GM18520 (cell line): ENCODE data around the gene GDF7.

Experiments
- ATAC-seq: cut with Tn5 transposase; IDR thresholded peaks from one replicate; pipeline ENCODE4 v1.9.1; 2021; ENCODE audit not compliant: unreplicated experiment

GDF7 gene

GRCh38 chr2:20666304-20667150, at the start of gene GDF7:
GDF7 (plus strand) TSS chr2:20667144; CDS start chr2:20667240, 96 bp downstream.
- ATAC-seq = no peak

GRCh38 chr2:20617892-20618467, 49.0 kb upstream of the GDF7 start:
- ATAC-seq = no peak

DNA sequence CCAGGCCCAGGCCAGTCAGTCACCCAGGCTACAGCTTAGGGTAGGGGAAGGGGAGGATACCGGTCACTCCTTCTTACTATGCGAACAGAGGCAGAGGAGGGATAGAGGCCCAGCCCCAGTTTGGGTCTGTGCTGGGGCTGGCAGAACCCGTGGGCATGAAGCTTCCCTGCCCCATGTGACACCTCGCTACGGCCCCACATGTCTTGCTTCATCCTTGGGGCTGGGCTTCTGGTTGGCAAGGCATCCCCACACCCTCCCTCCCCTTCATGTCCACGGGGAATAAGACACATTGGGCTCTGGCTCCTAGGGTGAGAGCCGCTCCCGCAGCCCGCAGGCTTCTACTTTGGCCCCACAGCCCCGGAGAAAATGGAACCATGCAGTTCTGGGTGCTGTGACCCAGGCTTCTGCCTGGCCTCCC, 48.5 kb upstream of the GDF7 start:
- ATAC-seq = no peak

DNA sequence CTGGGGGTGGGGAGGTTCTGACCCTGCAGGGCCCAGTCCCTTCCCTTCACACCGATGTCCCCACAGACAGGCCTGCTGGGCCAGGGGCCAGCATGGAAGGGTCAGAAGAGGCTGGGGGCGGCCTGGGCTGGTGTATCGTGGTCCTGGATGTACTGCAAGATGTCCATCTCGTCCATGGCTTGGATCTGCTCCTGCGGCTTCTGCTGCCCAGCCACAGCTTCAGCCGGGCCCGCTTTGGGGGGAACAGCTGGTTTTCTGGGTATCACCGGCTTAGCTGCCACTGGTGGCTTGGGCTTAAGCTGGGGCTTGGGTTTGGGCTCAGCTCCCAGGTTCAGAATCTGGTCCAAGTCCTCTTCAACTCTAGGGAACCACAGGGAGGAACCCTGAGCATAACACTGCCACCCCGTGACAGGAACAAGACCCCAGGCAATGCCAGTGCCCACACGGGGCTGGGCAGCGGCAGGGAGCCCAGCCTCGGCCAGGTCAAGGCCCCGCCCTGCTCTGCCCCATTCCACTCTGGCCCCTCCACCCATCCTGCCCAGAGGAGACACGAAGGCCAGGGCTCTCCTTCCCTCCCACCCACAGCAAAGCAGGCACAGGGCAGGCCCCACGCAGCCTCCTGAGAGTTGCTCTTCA, 47.9 kb upstream of the GDF7 start:
- ATAC-seq = no peak

GRCh38 chr2:20619624-20620024, 47.3 kb upstream of the GDF7 start:
- ATAC-seq = no peak

GRCh38 chr2:20620271-20620681, 46.7 kb upstream of the GDF7 start:
- no peak for ATAC-seq

GRCh38 chr2:20620696-20621365, 46.1 kb upstream of the GDF7 start:
- no peak for ATAC-seq

GRCh38 chr2:20621366-20622295, 45.3 kb upstream of the GDF7 start:
- no peak for ATAC-seq

DNA sequence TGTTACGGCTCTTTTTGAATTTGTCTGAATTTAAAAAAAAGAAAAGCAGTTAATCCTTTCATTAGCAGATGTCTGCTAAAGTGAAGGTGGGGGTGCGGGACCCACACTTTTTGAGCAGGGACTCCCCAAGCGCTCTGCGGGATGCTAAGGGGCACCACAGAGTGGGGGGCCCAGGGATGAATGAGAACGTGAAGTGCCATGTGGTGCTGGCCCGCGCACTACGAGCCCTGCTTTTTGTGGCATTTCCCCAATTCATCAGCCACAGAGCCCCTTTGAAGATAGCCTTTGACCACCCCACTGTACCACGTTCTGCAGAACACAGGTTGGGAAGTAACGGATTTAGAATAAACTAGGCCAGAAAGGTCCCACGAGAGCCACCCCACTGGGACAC, 44.7 kb upstream of the GDF7 start:
- ATAC-seq = no peak

- ATAC-seq = no peak
These were observed 44.2 kb upstream of the GDF7 start for GRCh38 chr2:20622731-20623130.

- ATAC-seq = no peak
These were observed 43.7 kb upstream of the GDF7 start for GRCh38 chr2:20623241-20623640.

GRCh38 chr2:20623741-20624155, 43.2 kb upstream of the GDF7 start:
- no peak for ATAC-seq

- ATAC-seq = no peak
These were observed 42.6 kb upstream of the GDF7 start for GRCh38 chr2:20624156-20624883.

DNA sequence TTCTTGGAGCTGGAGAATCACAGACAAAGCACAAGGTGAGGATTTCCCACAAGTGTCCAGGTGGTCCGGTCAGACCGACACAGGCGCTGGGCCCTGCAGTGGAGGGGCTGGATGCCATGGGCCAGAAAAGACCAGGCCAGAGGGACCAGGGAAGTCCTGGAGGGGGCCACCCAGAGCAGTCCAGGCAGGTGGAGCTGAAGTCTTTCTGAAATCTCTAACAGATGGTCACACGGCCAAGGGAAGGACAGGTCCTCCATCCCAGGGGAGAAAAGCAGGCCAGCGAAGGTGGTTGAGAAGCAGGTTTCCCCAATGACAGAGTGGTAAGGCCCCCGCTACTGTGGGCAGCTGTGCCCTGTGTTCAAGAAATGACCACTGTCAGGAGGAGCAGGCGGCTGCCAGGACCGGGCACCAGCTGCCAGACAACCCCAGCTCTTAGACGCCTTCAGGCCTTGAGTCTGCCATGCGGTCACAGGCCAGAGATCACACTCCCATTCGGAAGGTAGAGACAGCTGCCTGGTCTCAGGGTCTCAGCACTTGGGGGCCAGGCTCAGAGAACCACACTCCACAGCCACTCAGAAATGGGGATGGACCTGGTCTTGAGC, 42.0 kb upstream of the GDF7 start:
- no peak for ATAC-seq

DNA sequence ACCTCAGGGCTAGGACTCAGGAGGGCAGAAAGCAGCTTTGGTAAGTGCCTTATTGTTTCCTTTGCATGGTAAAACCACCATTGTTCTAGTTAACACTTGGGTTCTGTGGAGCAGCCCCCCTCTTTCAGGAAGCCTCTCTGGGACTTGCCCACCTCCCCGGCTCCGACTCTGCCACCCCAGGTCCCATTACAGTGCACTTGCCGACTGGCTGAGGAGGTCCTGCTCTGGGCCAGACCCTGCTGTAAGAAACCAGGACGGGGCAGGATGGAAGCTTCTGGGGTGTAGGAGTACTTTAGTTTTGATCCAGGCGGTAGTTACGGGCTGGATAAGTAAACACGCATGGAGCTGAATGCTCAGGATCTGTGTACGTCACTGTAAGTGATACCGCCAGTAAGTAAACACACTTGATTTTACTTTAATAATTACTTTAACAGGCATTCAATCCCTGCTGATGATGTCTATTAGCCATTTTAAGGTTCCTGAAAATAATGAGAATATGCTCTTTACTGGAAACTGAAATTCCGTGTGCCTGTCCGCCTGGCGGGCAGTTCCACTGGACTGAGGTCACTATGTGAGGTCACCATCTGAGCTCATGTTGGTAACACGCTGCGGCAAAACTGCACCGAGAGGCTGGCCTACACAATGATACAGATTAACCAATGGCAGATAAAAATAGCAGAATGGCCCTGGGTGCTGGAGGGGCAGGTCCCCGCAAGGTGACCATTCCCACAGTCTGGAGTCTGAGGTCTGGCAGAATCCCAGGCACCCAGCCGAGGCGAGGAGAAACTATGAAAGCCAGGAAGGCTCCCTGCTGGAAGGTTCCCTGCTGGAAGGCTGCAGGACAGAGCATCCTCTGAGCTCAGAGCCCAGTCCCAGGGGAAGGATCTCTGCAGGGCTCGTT, 41.2 kb upstream of the GDF7 start:
- no peak for ATAC-seq

DNA sequence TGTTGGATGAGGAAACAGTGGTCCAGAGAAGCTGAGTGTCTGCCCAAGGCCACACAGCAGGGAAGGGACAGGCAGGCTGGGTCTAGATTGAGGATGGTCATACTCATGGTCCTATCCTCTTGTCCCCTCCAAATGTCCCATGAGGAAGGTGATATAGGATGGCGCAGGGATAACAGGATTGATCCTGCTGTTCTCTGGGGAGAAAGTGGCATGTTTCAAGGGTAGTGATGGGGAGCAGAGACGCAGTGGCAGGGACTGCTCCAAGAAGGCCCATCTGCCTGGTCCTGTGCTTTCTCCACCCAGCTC, 40.6 kb upstream of the GDF7 start:
- ATAC-seq = no peak

GRCh38 chr2:20626698-20627513, 40.0 kb upstream of the GDF7 start:
- no peak for ATAC-seq
